Karpas-422 (cell line): Measurements from ENCODE around the gene GJB2. TPM values are rescaled to one million over a fixed set of nuclear protein-coding genes. Genes with fewer than 3 reads are reported as not detected.

Experiments
- DNase-seq: peaks from one replicate; pipeline ENCODE4 v3.0.0-alpha.2; 2015
- H2AFZ ChIP-seq: fragments of 200-600 bp; sonication (generic); 2 replicates; pipeline ENCODE4 v1.6.1; 2014; ENCODE audit warnings: antibody characterized with exemption, low read length, mixed read lengths
- H3K27ac ChIP-seq: fragments of 200-600 bp; sonication (generic); 2 replicates; pipeline ENCODE4 v1.5.1; 2014; ENCODE audit warnings: mild to moderate bottlenecking, low read length, moderate library complexity
- H3K27me3 ChIP-seq: fragments of 200-600 bp; sonication (generic); 2 replicates; pipeline ENCODE4 v1.6.1; 2014; ENCODE audit warnings: low read length, mixed read lengths
- H3K36me3 ChIP-seq: fragments of 200-600 bp; sonication (generic); 2 replicates; pipeline ENCODE4 v1.6.1; 2014; ENCODE audit warnings: low read length, mixed read lengths; ENCODE audit not compliant: insufficient read depth
- H3K4me1 ChIP-seq: fragments of 200-600 bp; sonication (generic); 2 replicates; pipeline ENCODE4 v1.6.1; 2014; ENCODE audit warnings: mild to moderate bottlenecking, low read length, mixed read lengths
- H3K4me2 ChIP-seq: fragments of 200-600 bp; sonication (generic); 2 replicates; pipeline ENCODE4 v1.6.1; 2014; ENCODE audit warnings: low read length, low read depth, mild to moderate bottlenecking; ENCODE audit not compliant: poor library complexity, severe bottlenecking
- H3K4me3 ChIP-seq: fragments of 200-600 bp; sonication (generic); 2 replicates; pipeline ENCODE4 v1.5.1; 2014; ENCODE audit warnings: mild to moderate bottlenecking, antibody characterized with exemption, low read length, mixed read lengths
- H3K79me2 ChIP-seq: fragments of 200-600 bp; sonication (generic); 2 replicates; pipeline ENCODE4 v1.6.1; 2014; ENCODE audit warnings: mild to moderate bottlenecking, low read length, mixed read lengths
- H3K9ac ChIP-seq: fragments of 200-600 bp; sonication (generic); 2 replicates; pipeline ENCODE4 v1.6.0; 2014; ENCODE audit warnings: low read length
- H3K9me2 ChIP-seq: fragments of 200-600 bp; sonication (generic), shearing (Covaris generic); replicated peaks from 2 replicates; pipeline ENCODE4 v1.6.0; 2014; ENCODE audit warnings: mild to moderate bottlenecking, low read length, moderate library complexity; ENCODE audit not compliant: insufficient read depth
- H3K9me3 ChIP-seq: fragments of 300-700, 200-600 bp; sonication (generic); 2 replicates; pipeline ENCODE4 v1.6.1; 2014; ENCODE audit warnings: low read length, mixed read lengths
- H4K20me1 ChIP-seq: fragments of 200-600 bp; sonication (generic); 2 replicates; pipeline ENCODE4 v1.6.1; 2014; ENCODE audit warnings: mild to moderate bottlenecking, antibody characterized with exemption, low read length, low read depth; ENCODE audit not compliant: insufficient read depth
- total RNA-seq: library from RNA; depleted of rRNA; stranded (reverse); fragments of >200 nt; shearing (Covaris generic); gene quantifications from 2 replicates; pipeline ENCODE4 v1.2.3, GENCODE V29; 2014; ENCODE audit warnings: low replicate concordance

GJB2 gene
- total RNA-seq, 1 experiment from 2014 or later: not detected

DNA sequence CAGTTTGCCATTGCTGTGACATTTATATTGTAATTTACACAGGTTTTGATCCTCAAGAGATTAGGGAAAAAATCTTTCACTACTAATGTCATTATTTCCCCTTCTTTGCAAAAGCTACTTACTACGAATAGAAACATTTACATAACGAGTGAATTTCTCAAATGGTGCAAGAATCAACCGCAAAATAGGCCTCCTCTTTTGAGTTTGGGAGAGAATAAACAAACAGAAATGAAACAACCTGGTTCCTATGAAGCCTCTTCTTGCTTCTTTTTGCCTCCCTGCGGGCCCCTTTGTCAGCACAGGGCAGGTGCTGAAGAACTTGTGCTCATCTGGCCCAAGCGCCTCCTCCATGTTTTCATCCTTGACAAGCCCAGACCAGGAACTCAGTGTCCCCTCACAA is 21.8 kb downstream of the GJB2 start:
- Histone ChIP-seq H3K9ac (peak overlapping the region; percentile 47), H2AFZ (peak overlapping the region; percentile 70), H3K27ac (peak overlapping the region; percentile 97), H4K20me1 (no peaks in the 10 kb centered on the region), H3K9me3 (no peaks in the 10 kb centered on the region), H3K4me3 (peak overlapping the region; percentile 11; the same call in 1 of the 2 replicates), H3K4me2 (peak overlapping the region; percentile 66), H3K79me2 (no peaks in the 10 kb centered on the region), H3K27me3 (no peaks in the 10 kb centered on the region), H3K36me3 (no peaks in the 10 kb centered on the region), H3K9me2 (no peaks in the 10 kb centered on the region), H3K4me1 (peaks cover 100% of the 10 kb centered on the region)
- DNase-seq: peak; percentile 79

DNA sequence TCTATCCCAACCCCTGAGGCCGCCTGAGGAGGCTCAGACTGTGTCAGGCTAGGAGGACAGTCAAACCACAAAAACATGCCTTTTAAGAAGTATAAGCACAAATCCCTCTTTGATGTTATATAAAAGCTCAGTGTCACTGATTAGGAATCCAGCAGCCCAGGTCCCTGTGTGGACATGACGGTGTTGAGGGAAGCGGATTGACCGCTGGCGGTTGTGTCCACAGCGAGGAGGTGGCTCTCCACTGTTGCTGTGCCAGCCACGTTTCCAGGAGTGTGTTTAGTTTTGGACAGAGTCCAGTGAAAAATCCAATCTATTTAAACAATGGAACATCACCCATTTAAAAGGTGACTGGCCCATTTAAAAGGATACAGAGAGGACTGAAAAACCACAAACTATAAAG is 24.3 kb downstream of the GJB2 start:
- Histone ChIP-seq H3K4me3 (0 out of 2 replicates have a peak overlapping the region, but pooled peaks have one; percentile 10), H3K9me3 (no peaks in the 10 kb centered on the region), H3K36me3 (no peaks in the 10 kb centered on the region), H3K27ac (peak overlapping the region; percentile 97), H3K9ac (peak overlapping the region; percentile 61), H3K27me3 (no peaks in the 10 kb centered on the region), H3K9me2 (no peaks in the 10 kb centered on the region), H4K20me1 (no peaks in the 10 kb centered on the region), H2AFZ (no peak overlapping the region), H3K4me1 (peaks cover 91% of the 10 kb centered on the region), H3K79me2 (no peaks in the 10 kb centered on the region), H3K4me2 (peak overlapping the region; percentile 54)
- no peak for DNase-seq

DNA sequence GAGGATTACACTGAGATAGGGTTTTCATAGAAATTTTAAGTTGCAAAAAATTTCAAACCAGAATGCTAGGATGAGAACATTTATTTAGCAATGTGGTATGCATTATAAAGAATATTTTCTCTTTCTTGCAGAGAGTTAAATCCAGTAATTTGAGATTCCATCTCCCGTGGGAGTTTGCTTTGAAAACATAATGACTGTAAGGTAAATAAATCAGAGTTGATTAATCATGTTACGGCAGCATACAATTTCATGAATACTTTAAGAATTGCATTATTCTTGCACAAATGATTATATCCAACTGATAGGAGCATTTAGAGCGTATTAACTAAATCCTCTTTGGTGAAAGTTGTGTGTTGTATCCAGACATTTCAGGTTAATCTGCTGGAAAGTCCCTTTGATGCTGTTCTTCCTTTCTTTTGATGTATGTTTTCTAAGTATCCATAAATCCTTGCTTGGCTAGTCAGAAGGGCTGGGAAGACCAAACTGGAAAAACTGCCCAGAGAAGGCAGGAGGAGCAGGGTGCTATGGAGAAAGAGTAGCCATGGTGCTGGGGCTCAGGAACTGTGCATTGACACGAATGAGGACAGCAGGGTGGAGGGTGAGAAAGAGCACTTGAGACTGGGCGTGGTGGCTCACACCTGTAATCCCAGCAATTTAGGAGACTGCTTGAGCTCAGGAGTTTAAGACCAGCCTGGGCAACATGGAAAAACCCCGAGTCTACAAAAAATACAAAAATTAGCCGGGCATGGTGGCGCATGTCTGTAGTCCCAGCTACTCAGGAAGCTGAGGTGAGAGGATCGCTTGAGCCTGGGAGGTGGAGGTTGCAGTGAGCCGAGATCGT is 27.1 kb downstream of the GJB2 start:
- H3K79me2 ChIP-seq: no peaks in the 10 kb centered on the region
- no peaks in the 10 kb centered on the region for H4K20me1 ChIP-seq
- H3K4me1 ChIP-seq: peaks cover 77% of the 10 kb centered on the region
- DNase-seq: no peak
- H3K4me2 ChIP-seq: no peak overlapping the region
- H3K27me3 ChIP-seq: no peaks in the 10 kb centered on the region
- H3K9me2 ChIP-seq: no peaks in the 10 kb centered on the region
- H3K36me3 ChIP-seq: no peaks in the 10 kb centered on the region
- no peak overlapping the region; the same call in 1 of the 2 replicates for H2AFZ ChIP-seq
- H3K9me3 ChIP-seq: no peaks in the 10 kb centered on the region
- H3K4me3 ChIP-seq: no peak overlapping the region
- H3K27ac ChIP-seq: peak overlapping the region; percentile 97
- H3K9ac ChIP-seq: peak overlapping the region; percentile 17; the same call in 1 of the 2 replicates

DNA sequence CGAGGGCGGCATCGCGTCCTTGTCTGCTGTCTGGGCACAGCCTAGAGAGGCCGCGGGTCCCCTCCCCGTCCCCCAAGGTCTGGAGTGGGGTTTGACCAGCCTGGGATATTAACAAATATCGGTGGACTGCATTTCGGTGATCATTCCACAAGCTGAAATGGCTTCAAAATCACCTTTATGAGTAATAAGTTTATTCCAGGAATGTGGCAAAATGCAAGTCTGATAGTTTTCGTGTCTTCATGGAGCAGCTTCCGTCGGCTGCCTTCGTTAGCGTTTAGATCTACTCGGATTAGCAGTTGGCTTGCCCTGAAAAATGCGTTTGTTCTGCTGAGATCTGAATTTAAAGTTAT is 30.8 kb downstream of the GJB2 start:
- no peaks in the 10 kb centered on the region for H3K36me3 ChIP-seq
- H2AFZ ChIP-seq: 0 out of 2 replicates have a peak overlapping the region, but pooled peaks have one; percentile 83
- no peak overlapping the region for H3K27ac ChIP-seq
- no peaks in the 10 kb centered on the region for H3K27me3 ChIP-seq
- peaks cover 56% of the 10 kb centered on the region for H3K4me1 ChIP-seq
- no peaks in the 10 kb centered on the region for H3K9me3 ChIP-seq
- H3K4me3 ChIP-seq: peak overlapping the region; percentile 83; the same call in 1 of the 2 replicates
- no peaks in the 10 kb centered on the region for H4K20me1 ChIP-seq
- peak overlapping the region; percentile 95 for H3K4me2 ChIP-seq
- DNase-seq: no peak
- H3K9ac ChIP-seq: 0 out of 2 replicates have a peak overlapping the region, but pooled peaks have one; percentile 72
- no peaks in the 10 kb centered on the region for H3K79me2 ChIP-seq
- no peaks in the 10 kb centered on the region for H3K9me2 ChIP-seq

DNA sequence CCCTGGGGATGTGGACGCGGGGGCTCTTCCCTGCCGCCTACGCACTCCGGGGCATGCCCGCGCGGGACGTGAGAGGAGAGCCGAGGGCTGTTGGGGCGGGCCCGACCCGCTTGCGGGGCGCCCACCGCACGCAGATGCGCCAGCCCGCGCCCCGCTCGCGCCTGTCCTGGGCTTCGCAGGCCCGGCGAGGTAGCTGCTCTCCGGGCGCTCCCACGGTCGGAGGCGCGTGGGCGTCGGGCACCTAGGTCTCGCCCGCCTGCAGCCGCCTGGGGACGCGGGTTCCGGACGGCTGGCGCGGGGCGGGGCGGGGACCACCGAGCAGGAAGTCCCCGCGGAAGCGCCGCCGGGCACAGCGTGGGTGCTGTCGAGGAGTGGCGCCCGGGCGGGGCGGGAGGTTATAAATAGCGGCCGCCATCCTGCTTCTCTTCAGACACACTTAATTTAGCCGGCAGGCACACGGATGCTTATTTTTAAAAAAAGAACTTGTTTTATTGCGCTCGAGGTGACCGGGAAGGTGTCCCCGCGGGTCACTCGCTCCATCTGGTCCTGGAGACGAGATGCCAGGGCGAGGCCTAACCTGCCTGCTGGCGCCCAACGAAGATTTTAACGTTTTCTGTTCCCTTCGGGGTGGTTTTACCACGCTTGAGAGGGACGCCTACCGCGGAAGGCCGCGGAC is 31.3 kb downstream of the GJB2 start:
- Histone ChIP-seq H3K4me2 (peak overlapping the region; percentile 95), H3K4me3 (peak overlapping the region; percentile 83), H3K9me2 (no peaks in the 10 kb centered on the region), H3K79me2 (no peaks in the 10 kb centered on the region), H3K27me3 (no peaks in the 10 kb centered on the region), H3K36me3 (no peaks in the 10 kb centered on the region), H3K9me3 (no peaks in the 10 kb centered on the region), H3K27ac (no peak overlapping the region), H2AFZ (peak overlapping the region; percentile 83), H3K9ac (peak overlapping the region; percentile 72), H3K4me1 (peaks cover 56% of the 10 kb centered on the region), H4K20me1 (no peaks in the 10 kb centered on the region)
- DNase-seq: peak; percentile 65

DNA sequence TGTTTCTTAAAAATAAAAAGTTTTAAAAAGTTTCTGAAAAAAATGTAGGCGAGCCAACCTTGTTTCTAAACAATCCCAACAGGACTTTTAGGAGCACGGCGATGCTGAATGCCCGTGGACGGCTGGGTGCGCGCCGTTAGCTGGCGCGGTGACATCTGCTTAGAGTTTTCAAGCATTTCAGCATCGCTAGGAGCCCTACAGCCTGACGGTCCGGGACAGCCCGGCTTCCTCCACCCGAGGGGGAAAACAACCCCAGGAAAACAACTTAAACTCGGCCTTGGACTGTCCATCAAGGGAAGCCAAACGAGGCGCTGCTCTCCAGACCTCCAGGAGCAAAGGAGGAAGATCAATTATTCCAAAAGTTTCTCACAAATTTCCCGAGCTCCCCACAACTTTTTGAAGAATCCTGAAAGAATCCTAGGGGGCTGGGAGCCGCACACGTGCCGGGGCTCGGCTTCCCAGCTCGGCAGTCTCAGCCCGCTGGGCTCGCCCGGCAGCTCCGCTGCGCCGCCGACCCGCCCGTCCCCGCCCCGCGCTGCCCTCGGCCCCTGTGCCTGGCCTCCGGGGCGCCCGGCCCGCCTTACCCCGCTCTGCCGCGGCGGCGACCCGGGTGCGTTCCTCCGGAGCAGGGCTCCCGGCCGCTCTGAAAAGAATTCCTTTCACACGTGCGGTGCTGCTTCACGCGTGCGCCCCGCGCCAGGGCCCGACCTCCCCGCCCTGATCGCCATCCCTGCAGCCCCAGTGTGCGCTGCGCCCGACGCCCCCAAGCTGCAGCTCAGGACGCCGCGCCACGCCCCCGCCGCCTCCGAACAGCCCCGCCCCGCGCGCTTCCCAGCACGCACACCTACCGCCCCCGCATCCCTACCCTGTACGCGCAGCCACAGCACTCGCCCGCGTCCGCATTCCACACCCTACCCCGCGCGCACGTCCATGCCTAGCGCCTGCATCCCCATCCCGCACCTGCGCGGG is 32.1 kb downstream of the GJB2 start, which contains the start of gene GJA3:
Gene GJA3 (minus strand): TSS at position 747 of the 969 bp plus-strand sequence. CDS start 17,764 bp downstream, outside the sequence.
- peaks cover 51% of the 10 kb centered on the region for H3K4me1 ChIP-seq
- no peaks in the 10 kb centered on the region for H3K79me2 ChIP-seq
- H4K20me1 ChIP-seq: no peaks in the 10 kb centered on the region
- H3K27me3 ChIP-seq: no peaks in the 10 kb centered on the region
- peak within 1 kb of the TSS; percentile 72 for H3K9ac ChIP-seq
- peak; percentile 81 for DNase-seq
- H3K4me2 ChIP-seq: peak within 1 kb of the TSS; percentile 95
- no peaks in the 10 kb centered on the region for H3K36me3 ChIP-seq
- H3K9me3 ChIP-seq: no peaks in the 10 kb centered on the region
- no peaks in the 10 kb centered on the region for H3K9me2 ChIP-seq
- no peak within 1 kb of the TSS for H3K27ac ChIP-seq
- H2AFZ ChIP-seq: peak within 1 kb of the TSS; percentile 83
- peak within 1 kb of the TSS; percentile 83 for H3K4me3 ChIP-seq

DNA sequence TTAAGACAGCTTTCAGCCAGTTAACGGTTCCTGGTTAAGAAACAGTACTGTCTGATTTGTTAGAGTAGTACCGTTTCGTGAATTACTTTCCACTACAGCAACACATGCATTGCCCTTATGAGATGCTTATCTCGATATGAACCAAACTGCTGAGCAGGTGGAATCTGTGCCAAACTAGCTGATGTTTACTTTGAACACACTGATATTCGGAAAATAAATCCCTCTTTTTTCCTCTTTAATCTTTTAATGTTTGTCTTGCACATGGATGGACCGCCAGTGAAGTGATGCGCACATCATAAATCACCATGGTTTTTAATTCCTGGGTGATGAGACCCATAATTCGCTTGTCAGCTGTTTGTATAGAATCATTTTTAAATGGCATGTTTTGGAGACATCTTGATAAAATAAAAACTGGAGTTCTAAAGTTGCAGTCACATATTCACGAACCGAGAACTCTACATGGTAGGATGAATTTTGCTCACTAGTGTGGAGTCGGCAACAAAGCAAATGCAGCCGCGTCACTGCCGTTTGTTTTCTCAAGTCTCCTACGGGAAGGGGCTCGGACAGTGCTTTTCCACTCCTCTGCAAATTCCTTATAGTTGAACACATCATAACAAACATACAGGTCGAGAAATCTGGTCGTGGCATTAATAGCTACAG is 33.0 kb downstream of the GJB2 start:
- Histone ChIP-seq H2AFZ (no peak overlapping the region), H3K4me3 (peak overlapping the region; percentile 83), H3K4me2 (peak overlapping the region; percentile 95), H3K9ac (peak overlapping the region; percentile 72), H3K4me1 (peaks cover 45% of the 10 kb centered on the region), H3K27me3 (no peaks in the 10 kb centered on the region), H3K79me2 (no peaks in the 10 kb centered on the region), H3K36me3 (no peaks in the 10 kb centered on the region), H3K9me2 (no peaks in the 10 kb centered on the region), H4K20me1 (no peaks in the 10 kb centered on the region), H3K27ac (no peak overlapping the region), H3K9me3 (no peaks in the 10 kb centered on the region)
- no peak for DNase-seq
